ENCODE measurements around the gene ISYNA1.

DNA sequence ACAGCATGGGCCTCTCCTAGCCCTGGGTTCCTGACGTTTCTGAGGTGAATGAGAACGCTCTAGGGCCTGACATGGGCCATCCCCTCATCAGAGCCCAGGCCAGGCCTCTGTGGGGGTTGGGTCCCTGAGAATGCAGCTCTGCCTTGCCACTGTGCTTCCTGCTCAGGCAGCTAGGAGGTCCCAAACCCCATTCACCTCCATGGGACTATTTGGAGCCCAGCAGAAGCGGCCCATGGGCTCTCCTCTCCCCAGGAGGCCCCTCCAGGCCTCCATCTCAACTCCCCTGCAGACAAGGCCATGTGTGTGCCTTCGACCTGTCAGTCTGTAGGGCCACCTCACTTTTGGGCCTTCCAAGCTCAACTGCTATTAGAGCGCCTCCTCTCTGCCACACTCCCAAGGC is 47.1 kb upstream of the ISYNA1 start:
- TF ChIP-seq, protein P1, sequence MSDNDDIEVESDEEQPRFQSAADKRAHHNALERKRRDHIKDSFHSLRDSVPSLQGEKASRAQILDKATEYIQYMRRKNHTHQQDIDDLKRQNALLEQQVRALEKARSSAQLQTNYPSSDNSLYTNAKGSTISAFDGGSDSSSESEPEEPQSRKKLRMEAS (IDR thresholded peaks at IDR 0.05; ENCODE audit: insufficient read depth, insufficient read length): no peak
- TF ChIP-seq POLR2A (IDR thresholded peaks at IDR 0.05; ENCODE audit: low read depth, low read length) (no peak), EZH2 (IDR thresholded peaks at IDR 0.05; ENCODE audit: borderline replicate concordance, low read depth, low read length, severe bottlenecking) (no peak), POLR2AphosphoS5 (IDR thresholded peaks at IDR 0.05; ENCODE audit: insufficient read depth, low read depth, low read length) (no peak)
- TF ChIP-seq, protein P2, sequence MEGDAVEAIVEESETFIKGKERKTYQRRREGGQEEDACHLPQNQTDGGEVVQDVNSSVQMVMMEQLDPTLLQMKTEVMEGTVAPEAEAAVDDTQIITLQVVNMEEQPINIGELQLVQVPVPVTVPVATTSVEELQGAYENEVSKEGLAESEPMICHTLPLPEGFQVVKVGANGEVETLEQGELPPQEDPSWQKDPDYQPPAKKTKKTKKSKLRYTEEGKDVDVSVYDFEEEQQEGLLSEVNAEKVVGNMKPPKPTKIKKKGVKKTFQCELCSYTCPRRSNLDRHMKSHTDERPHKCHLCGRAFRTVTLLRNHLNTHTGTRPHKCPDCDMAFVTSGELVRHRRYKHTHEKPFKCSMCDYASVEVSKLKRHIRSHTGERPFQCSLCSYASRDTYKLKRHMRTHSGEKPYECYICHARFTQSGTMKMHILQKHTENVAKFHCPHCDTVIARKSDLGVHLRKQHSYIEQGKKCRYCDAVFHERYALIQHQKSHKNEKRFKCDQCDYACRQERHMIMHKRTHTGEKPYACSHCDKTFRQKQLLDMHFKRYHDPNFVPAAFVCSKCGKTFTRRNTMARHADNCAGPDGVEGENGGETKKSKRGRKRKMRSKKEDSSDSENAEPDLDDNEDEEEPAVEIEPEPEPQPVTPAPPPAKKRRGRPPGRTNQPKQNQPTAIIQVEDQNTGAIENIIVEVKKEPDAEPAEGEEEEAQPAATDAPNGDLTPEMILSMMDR (IDR thresholded peaks at IDR 0.05; ENCODE audit: extremely low read depth in 1 of 2, insufficient read depth in 1 of 2, low read depth in 1 of 2, low read length in 2 of 2): no peak
